CD14-positive monocyte (primary cell): ENCODE measurements around the gene EML3. TPM values are rescaled to one million over a fixed set of nuclear protein-coding genes. Genes with fewer than 3 reads are reported as not detected.
"Not testable (repeated sequence)": the region's sequence is repeated elsewhere in the genome, so short reads cannot be mapped to it uniquely, and the experiment has no call there.

Source experiments
- DNase-seq, 3 donors: peaks; one replicate each; pipeline ENCODE4 v3.0.0-alpha.2; 2011 to 2022
- H2AFZ ChIP-seq: 2 replicates; pipeline ENCODE4 v1.6.0; 2012; ENCODE audit warnings: mild to moderate bottlenecking, low read depth, low read length, inconsistent platforms; ENCODE audit not compliant: insufficient read depth, poor library complexity, severe bottlenecking
- H3K27ac ChIP-seq, 2 donors: 1 replicate in 1 of 2; 2 replicates in 1 of 2; pipeline ENCODE4 v1.5.1; 2012 to 2013; ENCODE audit warnings: low read length in 2 of 2, control low read depth in 1 of 2, inconsistent platforms in 1 of 2, low read depth in 1 of 2, mild to moderate bottlenecking in 1 of 2
- H3K27me3 ChIP-seq, 2 donors: one replicate each; pipeline versions ENCODE4 v1.6.0 to v1.6.1; 2011 to 2013; ENCODE audit warnings: low read length in 2 of 2; ENCODE audit not compliant: control insufficient read depth in 2 of 2, insufficient read depth in 2 of 2
- H3K36me3 ChIP-seq, 2 donors: replicated peaks in 1 of 2; 1 replicate in 1 of 2; 2 replicates in 1 of 2; pipeline versions ENCODE4 v1.5.1 to v1.6.1; 2012 to 2013; ENCODE audit warnings: low read length in 2 of 2, control low read depth in 1 of 2, inconsistent platforms in 1 of 2, mild to moderate bottlenecking in 1 of 2; ENCODE audit not compliant: insufficient read depth in 2 of 2, control insufficient read depth in 1 of 2
- H3K4me1 ChIP-seq, 2 donors: 1 replicate in 1 of 2; 2 replicates in 1 of 2; pipeline versions ENCODE4 v1.5.1 to v1.6.1; 2012 to 2013; ENCODE audit warnings: low read length in 2 of 2, control low read depth in 1 of 2, inconsistent platforms in 1 of 2, mild to moderate bottlenecking in 1 of 2, moderate library complexity in 1 of 2; ENCODE audit not compliant: insufficient read depth in 2 of 2, control insufficient read depth in 1 of 2
- H3K4me2 ChIP-seq: replicated peaks from 2 replicates; pipeline ENCODE3; 2012; ENCODE audit warnings: low read length, moderate library complexity, mild to moderate bottlenecking; ENCODE audit not compliant: poor library complexity, severe bottlenecking; ENCODE audit errors: extremely low read depth
- H3K4me3 ChIP-seq, 3 experiments: fragments of 200-600 bp in 1 of 3; sonication (generic) in 1 of 3; replicated peaks in 1 of 3; 1 replicate in 2 of 3; 2 replicates in 1 of 3; pipeline ENCODE4 v1.5.1; 2011 to 2013; ENCODE audit warnings: low read length in 3 of 3, mild to moderate bottlenecking in 3 of 3, control low read depth in 2 of 3, low read depth in 2 of 3, inconsistent platforms in 1 of 3, moderate library complexity in 1 of 3
- H3K79me2 ChIP-seq: 2 replicates; pipeline ENCODE4 v1.6.0; 2012; ENCODE audit warnings: mild to moderate bottlenecking, control low read depth, inconsistent platforms, low read length, moderate library complexity; ENCODE audit not compliant: insufficient read depth
- H3K9ac ChIP-seq: 2 replicates; pipeline ENCODE4 v1.6.0; 2017; ENCODE audit warnings: low read length, mild to moderate bottlenecking; ENCODE audit not compliant: insufficient read depth, poor library complexity, severe bottlenecking
- H3K9me3 ChIP-seq, 2 donors: replicated peaks in 1 of 2; 1 replicate in 1 of 2; 2 replicates in 1 of 2; pipeline versions ENCODE4 v1.5.1 to v1.6.1; 2012 to 2013; ENCODE audit warnings: low read length in 2 of 2, control low read depth in 1 of 2; ENCODE audit not compliant: control insufficient read depth in 1 of 2, insufficient read depth in 1 of 2
- H4K20me1 ChIP-seq: 2 replicates; pipeline ENCODE4 v1.6.0; 2012; ENCODE audit warnings: mild to moderate bottlenecking, low read length, control low read depth, moderate library complexity; ENCODE audit not compliant: insufficient read depth
- H3K27ac Mint-ChIP-seq, 7 donors: one replicate each; pipeline ENCODE4 v1.8.0; 2020; ENCODE audit warnings: mild to moderate bottlenecking in 7 of 7, mixed read lengths in 7 of 7, moderate library complexity in 6 of 7, inconsistent platforms in 2 of 7
- H3K27me3 Mint-ChIP-seq, 3 donors: one replicate each; pipeline ENCODE4 v1.8.0; 2021 to 2022; ENCODE audit warnings: low read depth in 3 of 3, mild to moderate bottlenecking in 3 of 3, mixed read lengths in 3 of 3, moderate library complexity in 3 of 3, inconsistent platforms in 1 of 3
- H3K36me3 Mint-ChIP-seq, 2 donors: one replicate each; pipeline ENCODE4 v1.8.0; 2020; ENCODE audit warnings: mixed read lengths in 2 of 2, inconsistent platforms in 1 of 2, mild to moderate bottlenecking in 1 of 2
- H3K4me1 Mint-ChIP-seq: one replicate; pipeline ENCODE4 v1.8.0; 2020; ENCODE audit warnings: mild to moderate bottlenecking, mixed read lengths
- H3K4me3 Mint-ChIP-seq, 2 donors: one replicate each; pipeline ENCODE4 v1.8.0; 2020; ENCODE audit warnings: mild to moderate bottlenecking in 2 of 2, mixed read lengths in 2 of 2, moderate library complexity in 1 of 2
- H3K9me3 Mint-ChIP-seq, 7 donors: one replicate each; pipeline ENCODE4 v1.8.0; 2020 to 2022; ENCODE audit warnings: mixed read lengths in 7 of 7, mild to moderate bottlenecking in 6 of 7, moderate library complexity in 6 of 7, inconsistent platforms in 2 of 7
- CTCF ChIP-seq: fragments of 200-600 bp; IDR thresholded peaks from one replicate; pipeline ENCODE4 v1.8.0; 2022; ENCODE audit warnings: antibody characterized with exemption, mild to moderate bottlenecking
- WGBS: methylation state at CpG from one replicate; pipeline ENCODE4 v1.1.5; 2013; ENCODE audit warnings: missing lambda C conversion rate; ENCODE audit not compliant: insufficient coverage; 5-methylcytosine and 5-hydroxymethylcytosine counted together
- intact Hi-C, 2 donors: fragments of 100-400 bp; cut with micrococcal nuclease; formaldehyde crosslinking; loops; one replicate each; pipeline versions ENCODE4 v1.15.0 to v1.15.1; 2023
- polyA plus RNA-seq, 3 donors: library from polyadenylated mRNA; depleted of rRNA in 1 of 3; unstranded in 2 of 3; stranded (reverse) in 1 of 3; fragments of 300-500 nt in 2 of 3; fragments of >200 nt in 1 of 3; fragmentation: Illumina TruSeq in 2 of 3; gene quantifications; 1 replicate in 2 of 3; 2 replicates in 1 of 3; pipeline ENCODE4 v1.2.3, GENCODE V29; 2012 to 2021

Gene EML3
- polyA plus RNA-seq, 3 donors: 7.2 to 131 (median 10.6) TPM

GRCh38 chr11:62621027-62621566 is 8.5 kb upstream of the EML3 start:
- 16% methylated on average over 5 of the region's 8 CpGs for WGBS
- H3K9me3 ChIP-seq: no peaks in the 10 kb centered on the region
- no peaks in the 10 kb centered on the region for H4K20me1 ChIP-seq
- peak overlapping the region; percentile 97 for H3K4me2 ChIP-seq
- peaks cover 21 to 38% of the 10 kb centered on the region in 2 donors for H3K36me3 ChIP-seq
- H3K27ac ChIP-seq: peak overlapping the region; percentile 76 to 95
- Mint-ChIP-seq H3K27ac (peak overlapping the region; percentile 84 to 97 (median 94)), H3K9me3 (no peaks in the 10 kb centered on the region), H3K36me3 (peaks cover 33 to 50% of the 10 kb centered on the region in 2 donors), H3K4me3 (peak overlapping the region; percentile 96 to 99), H3K4me1 (peaks cover 18% of the 10 kb centered on the region), H3K27me3 (no peaks in the 10 kb centered on the region)
- peak overlapping the region; percentile 91 for H2AFZ ChIP-seq
- intact Hi-C loops: no loop called here
- no peaks in the 10 kb centered on the region for H3K27me3 ChIP-seq
- H3K4me3 ChIP-seq: peak overlapping the region; percentile 69 to 91 (median 87)
- no peak for TF ChIP-seq CTCF
- H3K9ac ChIP-seq: peak overlapping the region; percentile 72
- DNase-seq: no peak
- peaks cover 21% of the 10 kb centered on the region for H3K79me2 ChIP-seq
- peaks cover 18 to 24% of the 10 kb centered on the region in 2 donors for H3K4me1 ChIP-seq

GRCh38 chr11:62616957-62617356 is 4.4 kb upstream of the EML3 start:
- intact Hi-C loops: loop anchor here in 1 of 2 donors (10.0 kb wide), 1 partner anchor 238 kb away; no protein-coding TSS in a partner anchor
- H3K27ac ChIP-seq, H3K9ac ChIP-seq, H3K27me3 Mint-ChIP-seq, H2AFZ ChIP-seq, DNase-seq, H3K9me3 Mint-ChIP-seq, H3K4me3 ChIP-seq, H3K27ac Mint-ChIP-seq, H4K20me1 ChIP-seq, H3K27me3 ChIP-seq, H3K9me3 ChIP-seq, H3K4me3 Mint-ChIP-seq, H3K4me2 ChIP-seq: not testable (repeated sequence)
- Histone ChIP-seq H3K4me1 (peaks cover 18 to 26% of the 10 kb centered on the region in 2 donors), H3K36me3 (peaks cover 14 to 32% of the 10 kb centered on the region in 2 donors), H3K79me2 (peaks cover 21% of the 10 kb centered on the region)
- H3K36me3 Mint-ChIP-seq: peaks cover 25 to 45% of the 10 kb centered on the region in 2 donors
- H3K4me1 Mint-ChIP-seq: peaks cover 20% of the 10 kb centered on the region
- 94% methylated on average over 2 of the region's 14 CpGs for WGBS
